ENCODE measurements around the gene XXYLT1. TPM values are rescaled to one million over a fixed set of nuclear protein-coding genes. Genes with fewer than 3 reads are reported as not detected.

Gene XXYLT1
- total and polyA plus RNA-seq, 9 of the 15 experiments (the other 6 are each of a cell fraction or from before 2014, with no cell fraction given), result 1.9 to 18.9 (median 15.0) TPM

GRCh38 chr3:195162033-195162669, 108.8 kb downstream of the XXYLT1 start (continued):
- TF ChIP-seq, protein P1, sequence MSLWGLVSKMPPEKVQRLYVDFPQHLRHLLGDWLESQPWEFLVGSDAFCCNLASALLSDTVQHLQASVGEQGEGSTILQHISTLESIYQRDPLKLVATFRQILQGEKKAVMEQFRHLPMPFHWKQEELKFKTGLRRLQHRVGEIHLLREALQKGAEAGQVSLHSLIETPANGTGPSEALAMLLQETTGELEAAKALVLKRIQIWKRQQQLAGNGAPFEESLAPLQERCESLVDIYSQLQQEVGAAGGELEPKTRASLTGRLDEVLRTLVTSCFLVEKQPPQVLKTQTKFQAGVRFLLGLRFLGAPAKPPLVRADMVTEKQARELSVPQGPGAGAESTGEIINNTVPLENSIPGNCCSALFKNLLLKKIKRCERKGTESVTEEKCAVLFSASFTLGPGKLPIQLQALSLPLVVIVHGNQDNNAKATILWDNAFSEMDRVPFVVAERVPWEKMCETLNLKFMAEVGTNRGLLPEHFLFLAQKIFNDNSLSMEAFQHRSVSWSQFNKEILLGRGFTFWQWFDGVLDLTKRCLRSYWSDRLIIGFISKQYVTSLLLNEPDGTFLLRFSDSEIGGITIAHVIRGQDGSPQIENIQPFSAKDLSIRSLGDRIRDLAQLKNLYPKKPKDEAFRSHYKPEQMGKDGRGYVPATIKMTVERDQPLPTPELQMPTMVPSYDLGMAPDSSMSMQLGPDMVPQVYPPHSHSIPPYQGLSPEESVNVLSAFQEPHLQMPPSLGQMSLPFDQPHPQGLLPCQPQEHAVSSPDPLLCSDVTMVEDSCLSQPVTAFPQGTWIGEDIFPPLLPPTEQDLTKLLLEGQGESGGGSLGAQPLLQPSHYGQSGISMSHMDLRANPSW (CRISPR knock-in tag; IDR thresholded peaks at IDR 0.05), result no peak
- TF ChIP-seq NCOA4 (IDR thresholded peaks at IDR 0.05; ENCODE audit: partially characterized antibody) (no peak), TAF7 (tag; IDR thresholded peaks at IDR 0.05) (no peak), MCM7 (IDR thresholded peaks at IDR 0.05) (no peak), JUN (IDR thresholded peaks at IDR 0.05; ENCODE audit: borderline replicate concordance, low read depth, low read length) (no peak), JUN (CRISPR knock-in tag; IDR thresholded peaks at IDR 0.05; ENCODE audit: borderline replicate concordance) (no peak), TAF9B (IDR thresholded peaks at IDR 0.05; ENCODE audit: partially characterized antibody) (no peak), CEBPG (CRISPR knock-in tag; IDR thresholded peaks at IDR 0.05) (no peak), CEBPG (tag; conservative IDR thresholded peaks at IDR 0.05 in 1 of 2, IDR thresholded peaks at IDR 0.05 in 1 of 2) (no peak), MTF1 (CRISPR knock-in tag; IDR thresholded peaks at IDR 0.05; ENCODE audit: borderline replicate concordance) (no peak), TARDBP (IDR thresholded peaks at IDR 0.05) (no peak), NFE2 (IDR thresholded peaks at IDR 0.05; ENCODE audit: low read depth) (no peak), SMAD2 (IDR thresholded peaks at IDR 0.05; ENCODE audit: low read depth, low read length) (no peak), TCF7 (IDR thresholded peaks at IDR 0.05; ENCODE audit: borderline replicate concordance) (0 out of 2 replicates have a peak, but pooled peaks have one; percentile 56), MCM2 (IDR thresholded peaks at IDR 0.05; ENCODE audit: low read depth) (no peak), ZNF239 (CRISPR knock-in tag; IDR thresholded peaks at IDR 0.05) (0 out of 2 replicates have a peak, but pooled peaks have one; percentile 10), ILF3 (IDR thresholded peaks at IDR 0.05; ENCODE audit: borderline replicate concordance) (no peak), ZNF57 (CRISPR knock-in tag; IDR thresholded peaks at IDR 0.05) (0 out of 2 replicates have a peak, but pooled peaks have one; percentile 69), RNF2 (IDR thresholded peaks at IDR 0.05) (peak; percentile 92; the same call in 1 of the 2 replicates), DDX20 (tag; IDR thresholded peaks at IDR 0.05; ENCODE audit: low read depth) (no peak), ZNF780A (CRISPR knock-in tag; IDR thresholded peaks at IDR 0.05) (no peak)
- TF ChIP-seq, protein P2, sequence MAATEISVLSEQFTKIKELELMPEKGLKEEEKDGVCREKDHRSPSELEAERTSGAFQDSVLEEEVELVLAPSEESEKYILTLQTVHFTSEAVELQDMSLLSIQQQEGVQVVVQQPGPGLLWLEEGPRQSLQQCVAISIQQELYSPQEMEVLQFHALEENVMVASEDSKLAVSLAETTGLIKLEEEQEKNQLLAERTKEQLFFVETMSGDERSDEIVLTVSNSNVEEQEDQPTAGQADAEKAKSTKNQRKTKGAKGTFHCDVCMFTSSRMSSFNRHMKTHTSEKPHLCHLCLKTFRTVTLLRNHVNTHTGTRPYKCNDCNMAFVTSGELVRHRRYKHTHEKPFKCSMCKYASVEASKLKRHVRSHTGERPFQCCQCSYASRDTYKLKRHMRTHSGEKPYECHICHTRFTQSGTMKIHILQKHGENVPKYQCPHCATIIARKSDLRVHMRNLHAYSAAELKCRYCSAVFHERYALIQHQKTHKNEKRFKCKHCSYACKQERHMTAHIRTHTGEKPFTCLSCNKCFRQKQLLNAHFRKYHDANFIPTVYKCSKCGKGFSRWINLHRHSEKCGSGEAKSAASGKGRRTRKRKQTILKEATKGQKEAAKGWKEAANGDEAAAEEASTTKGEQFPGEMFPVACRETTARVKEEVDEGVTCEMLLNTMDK (IDR thresholded peaks at IDR 0.05; ENCODE audit: borderline replicate concordance, insufficient read depth, low read depth, low read length, poor library complexity, severe bottlenecking), result no peak
- TF ChIP-seq, protein P3, sequence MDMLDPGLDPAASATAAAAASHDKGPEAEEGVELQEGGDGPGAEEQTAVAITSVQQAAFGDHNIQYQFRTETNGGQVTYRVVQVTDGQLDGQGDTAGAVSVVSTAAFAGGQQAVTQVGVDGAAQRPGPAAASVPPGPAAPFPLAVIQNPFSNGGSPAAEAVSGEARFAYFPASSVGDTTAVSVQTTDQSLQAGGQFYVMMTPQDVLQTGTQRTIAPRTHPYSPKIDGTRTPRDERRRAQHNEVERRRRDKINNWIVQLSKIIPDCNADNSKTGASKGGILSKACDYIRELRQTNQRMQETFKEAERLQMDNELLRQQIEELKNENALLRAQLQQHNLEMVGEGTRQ (CRISPR knock-in tag; IDR thresholded peaks at IDR 0.05), result no peak
- TF ChIP-seq, protein P4, sequence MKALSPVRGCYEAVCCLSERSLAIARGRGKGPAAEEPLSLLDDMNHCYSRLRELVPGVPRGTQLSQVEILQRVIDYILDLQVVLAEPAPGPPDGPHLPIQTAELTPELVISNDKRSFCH (CRISPR knock-in tag; IDR thresholded peaks at IDR 0.05), result no peak
- TF ChIP-seq, protein P4 (tag; IDR thresholded peaks at IDR 0.05), result peak; percentile 75; the same call in 1 of the 2 replicates

Data from K562 (cell line).